SK-N-MC (cell line): ENCODE data around the gene ZNF263.

Experiments
- EZH2 ChIP-seq: fragments of 200-600 bp; sonication (generic); IDR thresholded peaks from one replicate; pipeline ENCODE4 v1.6.1; 2017; ENCODE audit warnings: antibody characterized with exemption
- FOXP2 ChIP-seq: optimal IDR thresholded peaks from 2 replicates; pipeline ENCODE3; 2011; ENCODE audit warnings: mild to moderate bottlenecking, moderate library complexity; ENCODE audit not compliant: insufficient read depth; ENCODE audit errors: extremely low read length, control extremely low read depth
- POLR2AphosphoS5 ChIP-seq: IDR thresholded peaks from 2 replicates; pipeline ENCODE4 v1.6.1; 2012; ENCODE audit warnings: mild to moderate bottlenecking, low read depth, low read length, borderline replicate concordance

DNA sequence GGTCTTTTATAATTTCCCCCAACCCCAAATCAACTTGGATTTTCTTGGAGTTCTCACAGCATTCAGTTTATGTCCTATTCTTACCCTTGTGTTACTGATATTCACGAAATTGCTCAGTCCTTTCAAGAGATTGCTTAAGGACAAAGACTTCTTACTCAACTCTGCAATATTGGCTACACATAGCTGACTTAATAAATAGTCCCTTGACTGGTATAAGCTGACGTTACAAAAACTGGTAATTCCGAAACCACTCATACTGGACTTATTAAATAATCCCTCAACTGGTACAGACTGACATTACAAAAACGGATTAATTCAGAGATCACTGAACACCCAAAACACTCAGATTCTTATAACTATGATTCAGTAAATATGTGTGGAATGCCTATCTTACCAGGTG, 21.1 kb downstream of the ZNF263 start:
- no peak for TF ChIP-seq EZH2
- no peak for TF ChIP-seq POLR2AphosphoS5
- no peak for TF ChIP-seq FOXP2
